Measurements from ENCODE around the gene NXF1. TPM values are rescaled to one million over a fixed set of nuclear protein-coding genes. Genes with fewer than 3 reads are reported as not detected.
A peak's percentile ranks its signal among the peaks of the same experiment; 100 is the strongest.

NXF1 gene
- total and polyA plus RNA-seq, 2 of the 13 experiments (the other 11 are each of a cell fraction or from before 2014, with no cell fraction given), result 30.4 to 30.9 TPM

DNA sequence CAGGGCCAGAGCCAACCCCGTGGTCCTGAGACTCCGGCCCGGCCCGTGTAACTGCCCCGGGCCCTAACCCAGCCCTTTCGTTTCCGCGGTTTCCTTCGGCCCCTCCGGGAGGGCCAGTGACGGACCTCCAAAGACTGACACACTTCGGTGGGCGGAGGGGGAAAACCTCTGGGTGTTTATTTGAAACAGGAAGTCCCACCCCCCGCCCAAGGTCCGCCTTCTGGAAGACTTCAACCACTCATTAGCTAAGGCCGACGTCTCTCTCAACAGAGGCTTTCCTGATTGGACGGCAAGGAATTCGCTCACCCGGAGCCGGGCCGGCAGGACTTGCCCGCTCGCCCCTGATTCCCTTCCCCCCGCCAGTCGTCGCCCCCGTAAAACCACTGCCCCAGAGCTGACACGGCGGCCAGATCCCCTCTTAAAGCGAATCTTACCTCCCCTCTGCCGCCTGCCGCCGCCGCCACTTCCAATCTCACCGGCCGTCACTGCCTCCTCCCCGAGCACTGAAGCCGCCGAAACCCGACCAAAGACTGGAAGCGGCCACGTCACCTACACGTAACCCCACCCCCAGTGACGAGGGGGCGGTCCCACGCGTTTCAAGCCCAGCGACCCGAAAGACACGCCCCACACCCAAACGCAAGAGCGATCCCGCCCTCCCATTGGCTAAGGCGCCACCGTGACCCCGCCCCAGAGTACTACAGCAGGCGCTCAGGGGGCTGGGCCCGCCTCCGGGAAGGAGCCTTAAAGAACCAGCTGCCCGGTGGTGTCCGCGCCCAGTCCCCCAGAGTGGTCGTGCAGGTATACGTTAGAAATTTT is 26.5 kb upstream of the NXF1 start, which contains the start of gene STX5 (continued):
- TF ChIP-seq, protein P1, sequence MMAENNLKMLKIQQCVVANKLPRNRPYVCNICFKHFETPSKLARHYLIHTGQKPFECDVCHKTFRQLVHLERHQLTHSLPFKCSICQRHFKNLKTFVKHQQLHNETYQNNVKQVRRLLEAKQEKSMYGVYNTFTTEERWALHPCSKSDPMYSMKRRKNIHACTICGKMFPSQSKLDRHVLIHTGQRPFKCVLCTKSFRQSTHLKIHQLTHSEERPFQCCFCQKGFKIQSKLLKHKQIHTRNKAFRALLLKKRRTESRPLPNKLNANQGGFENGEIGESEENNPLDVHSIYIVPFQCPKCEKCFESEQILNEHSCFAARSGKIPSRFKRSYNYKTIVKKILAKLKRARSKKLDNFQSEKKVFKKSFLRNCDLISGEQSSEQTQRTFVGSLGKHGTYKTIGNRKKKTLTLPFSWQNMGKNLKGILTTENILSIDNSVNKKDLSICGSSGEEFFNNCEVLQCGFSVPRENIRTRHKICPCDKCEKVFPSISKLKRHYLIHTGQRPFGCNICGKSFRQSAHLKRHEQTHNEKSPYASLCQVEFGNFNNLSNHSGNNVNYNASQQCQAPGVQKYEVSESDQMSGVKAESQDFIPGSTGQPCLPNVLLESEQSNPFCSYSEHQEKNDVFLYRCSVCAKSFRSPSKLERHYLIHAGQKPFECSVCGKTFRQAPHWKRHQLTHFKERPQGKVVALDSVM (CRISPR knock-in tag; IDR thresholded peaks at IDR 0.05), result no peak
- TF ChIP-seq, protein P2, sequence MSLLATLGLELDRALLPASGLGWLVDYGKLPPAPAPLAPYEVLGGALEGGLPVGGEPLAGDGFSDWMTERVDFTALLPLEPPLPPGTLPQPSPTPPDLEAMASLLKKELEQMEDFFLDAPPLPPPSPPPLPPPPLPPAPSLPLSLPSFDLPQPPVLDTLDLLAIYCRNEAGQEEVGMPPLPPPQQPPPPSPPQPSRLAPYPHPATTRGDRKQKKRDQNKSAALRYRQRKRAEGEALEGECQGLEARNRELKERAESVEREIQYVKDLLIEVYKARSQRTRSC (CRISPR knock-in tag; IDR thresholded peaks at IDR 0.05; ENCODE audit: low read depth), result peak; percentile 75; the same call in 1 of the 2 replicates
- TF ChIP-seq KAT8 (CRISPR knock-in tag; IDR thresholded peaks at IDR 0.05), result peak; percentile 81
- TF ChIP-seq, protein P3, sequence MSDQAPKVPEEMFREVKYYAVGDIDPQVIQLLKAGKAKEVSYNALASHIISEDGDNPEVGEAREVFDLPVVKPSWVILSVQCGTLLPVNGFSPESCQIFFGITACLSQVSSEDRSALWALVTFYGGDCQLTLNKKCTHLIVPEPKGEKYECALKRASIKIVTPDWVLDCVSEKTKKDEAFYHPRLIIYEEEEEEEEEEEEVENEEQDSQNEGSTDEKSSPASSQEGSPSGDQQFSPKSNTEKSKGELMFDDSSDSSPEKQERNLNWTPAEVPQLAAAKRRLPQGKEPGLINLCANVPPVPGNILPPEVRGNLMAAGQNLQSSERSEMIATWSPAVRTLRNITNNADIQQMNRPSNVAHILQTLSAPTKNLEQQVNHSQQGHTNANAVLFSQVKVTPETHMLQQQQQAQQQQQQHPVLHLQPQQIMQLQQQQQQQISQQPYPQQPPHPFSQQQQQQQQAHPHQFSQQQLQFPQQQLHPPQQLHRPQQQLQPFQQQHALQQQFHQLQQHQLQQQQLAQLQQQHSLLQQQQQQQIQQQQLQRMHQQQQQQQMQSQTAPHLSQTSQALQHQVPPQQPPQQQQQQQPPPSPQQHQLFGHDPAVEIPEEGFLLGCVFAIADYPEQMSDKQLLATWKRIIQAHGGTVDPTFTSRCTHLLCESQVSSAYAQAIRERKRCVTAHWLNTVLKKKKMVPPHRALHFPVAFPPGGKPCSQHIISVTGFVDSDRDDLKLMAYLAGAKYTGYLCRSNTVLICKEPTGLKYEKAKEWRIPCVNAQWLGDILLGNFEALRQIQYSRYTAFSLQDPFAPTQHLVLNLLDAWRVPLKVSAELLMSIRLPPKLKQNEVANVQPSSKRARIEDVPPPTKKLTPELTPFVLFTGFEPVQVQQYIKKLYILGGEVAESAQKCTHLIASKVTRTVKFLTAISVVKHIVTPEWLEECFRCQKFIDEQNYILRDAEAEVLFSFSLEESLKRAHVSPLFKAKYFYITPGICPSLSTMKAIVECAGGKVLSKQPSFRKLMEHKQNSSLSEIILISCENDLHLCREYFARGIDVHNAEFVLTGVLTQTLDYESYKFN (CRISPR knock-in tag; conservative IDR thresholded peaks at IDR 0.05), result peak; percentile 26; the same call in 1 of the 2 replicates
- no peak for TF ChIP-seq FOXM1 (CRISPR knock-in tag; IDR thresholded peaks at IDR 0.05)
- TF ChIP-seq ZNF616 (CRISPR knock-in tag; IDR thresholded peaks at IDR 0.05; ENCODE audit: low read depth), result no peak
- no peak for TF ChIP-seq ZNF33A (CRISPR knock-in tag; IDR thresholded peaks at IDR 0.05; ENCODE audit: borderline replicate concordance)
- peak; percentile 36 for TF ChIP-seq ZNF781 (CRISPR knock-in tag; IDR thresholded peaks at IDR 0.05; ENCODE audit: borderline replicate concordance, not compliant biosample characterization)
- no peak for TF ChIP-seq SMARCC2 (IDR thresholded peaks at IDR 0.05)
- TF ChIP-seq SP5 (CRISPR knock-in tag; IDR thresholded peaks at IDR 0.05; ENCODE audit: borderline replicate concordance, low read depth), result peak; percentile 12; the same call in 1 of the 2 replicates
- TF ChIP-seq RFX1 (IDR thresholded peaks at IDR 0.05), result no peak
- TF ChIP-seq, protein P4, sequence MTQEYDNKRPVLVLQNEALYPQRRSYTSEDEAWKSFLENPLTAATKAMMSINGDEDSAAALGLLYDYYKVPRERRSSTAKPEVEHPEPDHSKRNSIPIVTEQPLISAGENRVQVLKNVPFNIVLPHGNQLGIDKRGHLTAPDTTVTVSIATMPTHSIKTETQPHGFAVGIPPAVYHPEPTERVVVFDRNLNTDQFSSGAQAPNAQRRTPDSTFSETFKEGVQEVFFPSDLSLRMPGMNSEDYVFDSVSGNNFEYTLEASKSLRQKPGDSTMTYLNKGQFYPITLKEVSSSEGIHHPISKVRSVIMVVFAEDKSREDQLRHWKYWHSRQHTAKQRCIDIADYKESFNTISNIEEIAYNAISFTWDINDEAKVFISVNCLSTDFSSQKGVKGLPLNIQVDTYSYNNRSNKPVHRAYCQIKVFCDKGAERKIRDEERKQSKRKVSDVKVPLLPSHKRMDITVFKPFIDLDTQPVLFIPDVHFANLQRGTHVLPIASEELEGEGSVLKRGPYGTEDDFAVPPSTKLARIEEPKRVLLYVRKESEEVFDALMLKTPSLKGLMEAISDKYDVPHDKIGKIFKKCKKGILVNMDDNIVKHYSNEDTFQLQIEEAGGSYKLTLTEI (CRISPR knock-in tag; conservative IDR thresholded peaks at IDR 0.05), result no peak
- peak; percentile 32 for TF ChIP-seq HNRNPLL (IDR thresholded peaks at IDR 0.05; ENCODE audit: low read depth, low read length, poor library complexity, severe bottlenecking)
- no peak for TF ChIP-seq ZMYM3 (CRISPR knock-in tag; IDR thresholded peaks at IDR 0.05)
- TF ChIP-seq SNRNP70 (IDR thresholded peaks at IDR 0.05; ENCODE audit: low read depth, low read length), result no peak
- TF ChIP-seq, protein P5, sequence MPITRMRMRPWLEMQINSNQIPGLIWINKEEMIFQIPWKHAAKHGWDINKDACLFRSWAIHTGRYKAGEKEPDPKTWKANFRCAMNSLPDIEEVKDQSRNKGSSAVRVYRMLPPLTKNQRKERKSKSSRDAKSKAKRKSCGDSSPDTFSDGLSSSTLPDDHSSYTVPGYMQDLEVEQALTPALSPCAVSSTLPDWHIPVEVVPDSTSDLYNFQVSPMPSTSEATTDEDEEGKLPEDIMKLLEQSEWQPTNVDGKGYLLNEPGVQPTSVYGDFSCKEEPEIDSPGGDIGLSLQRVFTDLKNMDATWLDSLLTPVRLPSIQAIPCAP (CRISPR knock-in tag; IDR thresholded peaks at IDR 0.05; ENCODE audit: low read depth), result no peak
